ENCODE results near the gene MEIS2.

Gene MEIS2

DNA sequence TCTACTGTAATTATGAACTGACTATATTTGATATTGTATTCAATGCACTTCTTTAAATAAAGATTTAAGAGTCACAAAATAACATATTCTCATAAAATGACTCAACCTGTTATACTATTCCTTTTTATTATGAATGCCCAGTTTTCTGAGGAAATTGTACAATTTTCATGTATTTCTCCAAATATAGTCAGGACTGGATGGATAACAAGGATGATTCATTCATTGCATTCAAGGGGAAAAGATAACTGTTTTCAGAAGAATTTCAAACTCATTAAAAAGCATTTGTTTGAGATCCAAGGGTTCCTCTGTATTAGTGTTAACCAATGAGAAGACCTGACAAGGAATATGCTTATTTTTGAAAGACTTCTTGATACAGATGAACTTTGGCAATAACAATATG lies 163.7 kb downstream of the MEIS2 start:
- no peak for DNase-seq (ENCODE audit: low read depth in 2 of 2)

DNA sequence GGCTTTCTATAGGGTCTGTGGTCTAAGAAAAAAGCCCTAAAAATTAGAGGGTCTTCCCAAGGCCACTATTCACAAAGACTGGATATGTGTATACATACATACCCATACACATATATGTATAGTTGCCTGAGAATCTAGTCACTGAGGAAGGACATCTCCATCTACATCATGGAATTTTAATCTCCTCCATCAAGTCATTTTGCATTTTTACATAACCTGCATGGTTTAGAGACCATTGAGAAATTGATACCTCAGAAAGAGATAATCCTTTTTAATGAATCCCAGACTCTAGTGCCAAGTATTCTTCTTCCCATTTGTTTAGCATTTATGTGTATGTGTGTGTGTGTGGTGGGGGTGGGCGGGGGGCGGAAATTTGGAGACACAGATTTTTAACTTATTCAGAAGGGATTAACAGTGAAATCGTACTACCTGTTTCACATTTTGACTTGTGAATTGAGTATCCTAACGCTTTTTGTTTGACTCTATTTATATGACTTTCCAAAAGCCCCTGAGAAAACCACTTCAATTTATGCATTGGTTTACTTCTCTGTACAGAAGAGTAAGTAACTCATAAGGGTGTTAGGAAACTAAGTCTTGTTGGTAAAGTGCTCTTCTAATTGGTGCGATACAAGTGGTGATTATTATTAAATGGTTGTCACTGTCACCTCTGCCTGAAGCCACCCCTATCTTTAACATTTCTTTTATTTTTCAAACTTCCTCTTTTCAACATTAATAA lies 166.9 kb downstream of the MEIS2 start:
- DNase-seq (ENCODE audit: low read depth in 2 of 2): no peak

GRCh38 chr15:36932070-36932469 lies 168.3 kb downstream of the MEIS2 start:
- no peak for DNase-seq (ENCODE audit: low read depth in 2 of 2)

GRCh38 chr15:36931434-36931833 lies 168.9 kb downstream of the MEIS2 start:
- no peak for DNase-seq (ENCODE audit: low read depth in 2 of 2)

- no peak for DNase-seq (ENCODE audit: low read depth in 2 of 2)
These were observed 173.9 kb downstream of the MEIS2 start for GRCh38 chr15:36926427-36926825.

- DNase-seq (ENCODE audit: low read depth in 2 of 2): no peak
These were observed 174.5 kb downstream of the MEIS2 start for GRCh38 chr15:36925653-36926426.

- DNase-seq (ENCODE audit: low read depth in 2 of 2): no peak
These were observed 175.3 kb downstream of the MEIS2 start for GRCh38 chr15:36925049-36925448.

DNA sequence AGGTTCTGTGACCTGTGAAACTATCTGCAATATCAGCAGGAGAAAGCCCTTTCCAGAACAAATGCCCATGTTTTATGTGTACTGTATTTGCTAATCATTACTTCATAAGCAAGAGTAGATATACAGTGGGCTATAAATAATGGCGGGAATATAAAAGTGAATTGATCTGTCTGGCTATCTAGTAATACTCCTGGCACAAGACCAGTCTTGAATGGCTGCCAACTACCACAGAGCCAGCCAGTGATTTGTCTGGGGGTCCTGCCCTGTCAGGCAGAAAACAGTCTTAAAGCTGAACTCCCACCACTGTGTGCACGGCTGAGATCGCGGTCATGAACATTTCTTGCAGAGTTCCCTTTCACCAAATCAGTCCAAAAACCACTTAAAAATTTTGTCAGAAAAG lies 176.3 kb downstream of the MEIS2 start:
- DNase-seq (ENCODE audit: low read depth in 2 of 2): no peak

DNA sequence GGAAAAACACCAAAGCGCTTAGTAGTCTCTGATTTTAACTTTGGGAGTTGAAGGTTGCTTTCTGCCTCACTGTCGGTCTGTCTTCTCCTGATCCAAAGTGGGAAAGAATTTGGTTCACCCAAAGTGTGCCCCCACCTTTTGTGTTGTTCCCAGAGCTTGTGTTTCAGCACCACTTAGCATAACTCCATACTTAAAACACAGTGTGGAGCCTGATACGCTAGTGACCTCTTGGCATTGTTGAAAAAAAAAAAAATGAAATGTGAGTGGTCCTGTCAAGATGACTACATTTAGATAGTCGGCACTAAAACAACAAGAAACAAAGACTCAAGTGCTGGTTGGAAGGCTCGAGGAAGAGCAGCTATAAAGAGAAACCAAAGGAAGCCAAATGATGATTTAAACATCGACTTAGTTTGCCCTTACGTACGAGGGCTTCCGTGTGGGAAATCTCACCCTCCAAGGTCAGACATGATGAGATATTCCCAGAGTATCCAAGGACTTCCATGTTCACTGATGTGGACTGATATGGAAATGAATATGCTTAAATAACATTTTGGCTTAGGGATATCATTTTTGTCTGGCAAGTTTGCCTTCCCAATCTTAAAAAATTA lies 178.8 kb downstream of the MEIS2 start:
- no peak for DNase-seq (ENCODE audit: low read depth in 2 of 2)

GRCh38 chr15:36917411-36918267 lies 182.7 kb downstream of the MEIS2 start:
- no peak for DNase-seq (ENCODE audit: low read depth in 2 of 2)

GRCh38 chr15:36914960-36915808 lies 185.2 kb downstream of the MEIS2 start:
- no peak for DNase-seq (ENCODE audit: low read depth in 2 of 2)

GRCh38 chr15:36914466-36914865 lies 185.9 kb downstream of the MEIS2 start:
- DNase-seq (ENCODE audit: low read depth in 2 of 2): no peak

DNA sequence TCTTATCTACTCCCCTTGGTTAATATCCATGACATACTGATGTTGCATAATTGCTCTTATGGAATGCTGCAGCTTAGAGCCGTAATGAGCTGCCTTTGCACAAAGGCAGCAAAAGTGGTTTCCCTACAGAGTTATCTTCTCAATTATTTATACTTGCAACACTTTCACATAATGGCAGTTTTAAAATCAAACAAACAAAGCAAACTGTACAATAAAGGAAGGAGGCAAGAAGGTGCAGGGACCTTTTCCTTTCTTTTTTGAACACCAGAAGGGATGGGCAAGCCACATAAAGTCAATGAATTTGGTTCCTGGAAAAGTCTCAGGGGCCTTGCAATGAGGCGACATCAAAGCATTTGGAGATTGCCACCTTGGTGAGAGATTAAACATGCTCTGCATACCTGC lies 188.0 kb downstream of the MEIS2 start:
- no peak for DNase-seq (ENCODE audit: low read depth in 2 of 2)

- no peak for DNase-seq (ENCODE audit: low read depth in 2 of 2)
These were observed 188.9 kb downstream of the MEIS2 start for GRCh38 chr15:36911322-36911944.

DNA sequence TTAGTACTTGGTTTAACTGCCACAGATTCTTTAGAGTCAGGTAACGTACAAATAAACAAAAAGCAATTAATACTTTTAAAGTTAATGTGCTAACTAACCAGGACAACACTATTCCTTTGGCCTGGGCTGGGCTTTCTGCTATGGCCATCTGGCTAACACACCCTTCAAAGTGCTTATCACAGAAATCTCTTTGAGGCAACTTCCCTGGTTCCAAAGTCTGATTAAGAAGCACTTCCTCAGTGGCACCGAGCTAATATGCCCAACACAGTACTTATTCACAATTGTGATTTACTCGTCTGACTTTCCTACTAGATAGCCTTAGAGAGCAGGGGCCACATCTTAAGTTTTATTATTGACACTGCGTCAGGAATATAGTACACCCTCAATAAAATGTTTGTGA lies 191.4 kb downstream of the MEIS2 start:
- no peak for DNase-seq (ENCODE audit: low read depth in 2 of 2)

GRCh38 chr15:36907295-36907694 lies 193.1 kb downstream of the MEIS2 start:
- no peak for DNase-seq (ENCODE audit: low read depth in 2 of 2)

DNA sequence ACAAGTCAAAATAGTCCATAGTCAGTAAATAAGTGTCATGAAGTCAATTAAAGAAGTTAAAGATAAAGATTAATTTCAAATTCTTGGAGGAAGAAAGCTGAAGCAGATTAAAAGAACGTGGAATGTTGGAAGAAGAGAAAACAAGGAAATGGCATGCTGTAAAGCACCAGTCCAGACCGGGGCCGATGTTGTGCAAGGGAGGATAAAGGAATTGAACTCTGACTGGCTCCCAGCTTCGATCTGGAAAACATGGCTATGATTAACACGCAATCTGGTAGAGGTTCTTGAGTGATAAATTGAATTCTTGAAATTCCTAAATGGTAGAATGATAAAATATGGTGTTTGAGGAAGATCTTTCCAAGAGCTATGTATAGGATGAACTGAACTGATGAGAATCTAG lies 194.4 kb downstream of the MEIS2 start:
- DNase-seq (ENCODE audit: low read depth in 2 of 2): no peak

GRCh38 chr15:36904715-36905114 lies 195.6 kb downstream of the MEIS2 start:
- DNase-seq (ENCODE audit: low read depth in 2 of 2): no peak

- DNase-seq (ENCODE audit: low read depth in 2 of 2): no peak
These were observed 196.3 kb downstream of the MEIS2 start for GRCh38 chr15:36903922-36904556.

DNA sequence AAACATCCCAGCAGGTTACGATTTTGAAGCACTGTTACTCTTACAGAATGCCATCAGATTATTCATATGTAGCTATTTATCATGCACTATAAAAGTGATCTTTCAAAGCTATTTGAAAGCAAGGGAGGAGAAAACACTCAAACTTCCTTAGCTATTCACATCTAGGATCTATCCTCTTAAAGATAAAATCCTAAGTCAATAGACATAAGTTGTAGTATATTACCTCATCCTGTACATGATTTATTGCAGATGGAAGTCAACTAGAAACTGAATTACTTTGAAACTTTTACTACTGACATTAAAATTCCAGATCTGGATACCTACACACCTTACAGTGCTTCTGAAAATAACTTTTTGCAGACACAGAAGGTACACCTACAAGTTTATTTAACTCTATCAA lies 197.2 kb downstream of the MEIS2 start:
- DNase-seq (ENCODE audit: low read depth in 2 of 2): no peak
